ENCODE results near the gene IL17A.

- no peak for TF ChIP-seq CTCF (IDR thresholded peaks at IDR 0.05)
- no peak for TF ChIP-seq POLR2A (IDR thresholded peaks at IDR 0.05)
These were observed 9.7 kb downstream of the IL17A start for GRCh38 chr6:52195886-52196285.

Measured in breast epithelium (tissue), 3 donors.